ENCODE data around the gene CD80.
"Not testable (repeated sequence)": the region's sequence is repeated elsewhere in the genome, so short reads cannot be mapped to it uniquely, and the experiment has no call there.

The CD80 gene

GRCh38 chr3:119575507-119575906 is 16.1 kb upstream of the CD80 start:
- no peak overlapping the region for H3K4me3 ChIP-seq (ENCODE audit: low read length)
- no peaks in the 10 kb centered on the region for H3K4me1 ChIP-seq (ENCODE audit: control insufficient read depth, insufficient read depth, low read length)
- H3K36me3 ChIP-seq (ENCODE audit: control insufficient read depth, insufficient read depth, low read length), result no peaks in the 10 kb centered on the region
- no peaks in the 10 kb centered on the region for H3K27me3 ChIP-seq (ENCODE audit: control insufficient read depth, insufficient read depth, low read length)
- no peak overlapping the region for H3K27ac ChIP-seq (ENCODE audit: low read depth, low read length)
- no peak overlapping the region for H3K9ac ChIP-seq (ENCODE audit: low read length)

GRCh38 chr3:119571688-119572087 is 12.3 kb upstream of the CD80 start:
- Histone ChIP-seq H3K4me3 (ENCODE audit: low read length) (no peak overlapping the region), H3K4me1 (ENCODE audit: control insufficient read depth, insufficient read depth, low read length) (no peaks in the 10 kb centered on the region), H3K9ac (ENCODE audit: low read length) (no peak overlapping the region), H3K27me3 (ENCODE audit: control insufficient read depth, insufficient read depth, low read length) (no peaks in the 10 kb centered on the region), H3K36me3 (ENCODE audit: control insufficient read depth, insufficient read depth, low read length) (no peaks in the 10 kb centered on the region), H3K27ac (ENCODE audit: low read depth, low read length) (no peak overlapping the region)

GRCh38 chr3:119571230-119571629 is 11.8 kb upstream of the CD80 start:
- Histone ChIP-seq H3K36me3 (ENCODE audit: control insufficient read depth, insufficient read depth, low read length) (no peaks in the 10 kb centered on the region), H3K27me3 (ENCODE audit: control insufficient read depth, insufficient read depth, low read length) (no peaks in the 10 kb centered on the region), H3K9ac (ENCODE audit: low read length) (no peak overlapping the region), H3K27ac (ENCODE audit: low read depth, low read length) (no peak overlapping the region), H3K4me1 (ENCODE audit: control insufficient read depth, insufficient read depth, low read length) (no peaks in the 10 kb centered on the region), H3K4me3 (ENCODE audit: low read length) (no peak overlapping the region)

- no peak overlapping the region for H3K9ac ChIP-seq (ENCODE audit: low read length)
- H3K4me1 ChIP-seq (ENCODE audit: control insufficient read depth, insufficient read depth, low read length), result no peaks in the 10 kb centered on the region
- H3K36me3 ChIP-seq (ENCODE audit: control insufficient read depth, insufficient read depth, low read length), result no peaks in the 10 kb centered on the region
- H3K27me3 ChIP-seq (ENCODE audit: control insufficient read depth, insufficient read depth, low read length), result no peaks in the 10 kb centered on the region
- no peak overlapping the region for H3K4me3 ChIP-seq (ENCODE audit: low read length)
- no peak overlapping the region for H3K27ac ChIP-seq (ENCODE audit: low read depth, low read length)
These were observed 10.8 kb upstream of the CD80 start for GRCh38 chr3:119570229-119570628.

- no peak overlapping the region for H3K4me3 ChIP-seq (ENCODE audit: low read length)
- no peaks in the 10 kb centered on the region for H3K36me3 ChIP-seq (ENCODE audit: control insufficient read depth, insufficient read depth, low read length)
- no peaks in the 10 kb centered on the region for H3K4me1 ChIP-seq (ENCODE audit: control insufficient read depth, insufficient read depth, low read length)
- no peak overlapping the region for H3K9ac ChIP-seq (ENCODE audit: low read length)
- H3K27ac ChIP-seq (ENCODE audit: low read depth, low read length), result no peak overlapping the region
- H3K27me3 ChIP-seq (ENCODE audit: control insufficient read depth, insufficient read depth, low read length), result no peaks in the 10 kb centered on the region
These were observed 9.7 kb upstream of the CD80 start for GRCh38 chr3:119569156-119569555.

GRCh38 chr3:119563334-119563733 is 3.9 kb upstream of the CD80 start:
- H3K9ac ChIP-seq (ENCODE audit: low read length); H3K36me3 ChIP-seq (ENCODE audit: control insufficient read depth, insufficient read depth, low read length); H3K4me3 ChIP-seq (ENCODE audit: low read length); H3K4me1 ChIP-seq (ENCODE audit: control insufficient read depth, insufficient read depth, low read length); H3K27ac ChIP-seq (ENCODE audit: low read depth, low read length); H3K27me3 ChIP-seq (ENCODE audit: control insufficient read depth, insufficient read depth, low read length): not testable (repeated sequence)

GRCh38 chr3:119562307-119562961 is 3.0 kb upstream of the CD80 start:
- H3K36me3 ChIP-seq (ENCODE audit: control insufficient read depth, insufficient read depth, low read length), result no peaks in the 10 kb centered on the region
- H3K9ac ChIP-seq (ENCODE audit: low read length), result no peak overlapping the region
- no peak overlapping the region for H3K4me3 ChIP-seq (ENCODE audit: low read length)
- no peaks in the 10 kb centered on the region for H3K27me3 ChIP-seq (ENCODE audit: control insufficient read depth, insufficient read depth, low read length)
- H3K27ac ChIP-seq (ENCODE audit: low read depth, low read length), result no peak overlapping the region
- H3K4me1 ChIP-seq (ENCODE audit: control insufficient read depth, insufficient read depth, low read length), result no peaks in the 10 kb centered on the region

- H3K9ac ChIP-seq (ENCODE audit: low read length), result no peak overlapping the region
- H3K36me3 ChIP-seq (ENCODE audit: control insufficient read depth, insufficient read depth, low read length), result no peaks in the 10 kb centered on the region
- no peaks in the 10 kb centered on the region for H3K27me3 ChIP-seq (ENCODE audit: control insufficient read depth, insufficient read depth, low read length)
- H3K27ac ChIP-seq (ENCODE audit: low read depth, low read length), result no peak overlapping the region
- no peaks in the 10 kb centered on the region for H3K4me1 ChIP-seq (ENCODE audit: control insufficient read depth, insufficient read depth, low read length)
- no peak overlapping the region for H3K4me3 ChIP-seq (ENCODE audit: low read length)
These were observed 746 bp upstream of the CD80 start for GRCh38 chr3:119560160-119560559.

- H3K4me3 ChIP-seq (ENCODE audit: low read length), result no peak overlapping the region
- no peaks in the 10 kb centered on the region for H3K4me1 ChIP-seq (ENCODE audit: control insufficient read depth, insufficient read depth, low read length)
- H3K9ac ChIP-seq (ENCODE audit: low read length), result no peak overlapping the region
- no peaks in the 10 kb centered on the region for H3K36me3 ChIP-seq (ENCODE audit: control insufficient read depth, insufficient read depth, low read length)
- no peak overlapping the region for H3K27ac ChIP-seq (ENCODE audit: low read depth, low read length)
- H3K27me3 ChIP-seq (ENCODE audit: control insufficient read depth, insufficient read depth, low read length), result no peaks in the 10 kb centered on the region
These were observed 642 bp downstream of the CD80 start for GRCh38 chr3:119558626-119559317.

- H3K4me1 ChIP-seq (ENCODE audit: control insufficient read depth, insufficient read depth, low read length), result no peaks in the 10 kb centered on the region
- H3K4me3 ChIP-seq (ENCODE audit: low read length), result no peak overlapping the region
- H3K9ac ChIP-seq (ENCODE audit: low read length), result no peak overlapping the region
- no peaks in the 10 kb centered on the region for H3K27me3 ChIP-seq (ENCODE audit: control insufficient read depth, insufficient read depth, low read length)
- H3K27ac ChIP-seq (ENCODE audit: low read depth, low read length), result no peak overlapping the region
- no peaks in the 10 kb centered on the region for H3K36me3 ChIP-seq (ENCODE audit: control insufficient read depth, insufficient read depth, low read length)
These were observed 1.5 kb downstream of the CD80 start for GRCh38 chr3:119557877-119558269.

- Histone ChIP-seq H3K4me3 (ENCODE audit: low read length) (no peak overlapping the region), H3K27ac (ENCODE audit: low read depth, low read length) (no peak overlapping the region), H3K4me1 (ENCODE audit: control insufficient read depth, insufficient read depth, low read length) (no peaks in the 10 kb centered on the region), H3K27me3 (ENCODE audit: control insufficient read depth, insufficient read depth, low read length) (no peaks in the 10 kb centered on the region), H3K36me3 (ENCODE audit: control insufficient read depth, insufficient read depth, low read length) (no peaks in the 10 kb centered on the region), H3K9ac (ENCODE audit: low read length) (no peak overlapping the region)
These were observed 2.1 kb downstream of the CD80 start for GRCh38 chr3:119557192-119557876.

GRCh38 chr3:119555929-119556328 is 3.5 kb downstream of the CD80 start:
- no peak overlapping the region for H3K27ac ChIP-seq (ENCODE audit: low read depth, low read length)
- no peaks in the 10 kb centered on the region for H3K27me3 ChIP-seq (ENCODE audit: control insufficient read depth, insufficient read depth, low read length)
- no peaks in the 10 kb centered on the region for H3K36me3 ChIP-seq (ENCODE audit: control insufficient read depth, insufficient read depth, low read length)
- no peak overlapping the region for H3K4me3 ChIP-seq (ENCODE audit: low read length)
- no peak overlapping the region for H3K9ac ChIP-seq (ENCODE audit: low read length)
- H3K4me1 ChIP-seq (ENCODE audit: control insufficient read depth, insufficient read depth, low read length), result no peaks in the 10 kb centered on the region

All from rectal smooth muscle tissue (tissue), 1 donor.